Heart right ventricle (tissue), 16 donors: ENCODE results near the gene DCLK1. TPM values are rescaled to one million over a fixed set of nuclear protein-coding genes. Genes with fewer than 3 reads are reported as not detected.

Experiments
- ATAC-seq, 8 donors: fragments of 200-7000 bp; cut with Tn5 transposase; one replicate each; pipeline ENCODE4 v1.9.1; 2020; ENCODE audit warnings: mild to moderate bottlenecking in 8 of 8, moderate library complexity in 8 of 8, moderate number of reproducible peaks in 1 of 8
- DNase-seq, 2 donors: peaks; one replicate each; pipeline ENCODE4 v3.0.0-alpha.2; 2020
- H3K27ac ChIP-seq, 10 donors: fragments of 200-600 bp; sonication (generic) in 2 of 10; one replicate each; pipeline versions ENCODE4 v1.5.0 to v1.8.0; 2020 to 2022; ENCODE audit warnings: mild to moderate bottlenecking in 3 of 10
- H3K27me3 ChIP-seq, 7 donors: fragments of 200-600 bp; one replicate each; pipeline ENCODE4 v1.8.0; 2021 to 2022; ENCODE audit warnings: mild to moderate bottlenecking in 2 of 7
- H3K36me3 ChIP-seq, 9 donors: fragments of 200-600 bp; sonication (generic) in 1 of 9; one replicate each; pipeline versions ENCODE4 v1.5.0 to v1.8.0; 2020 to 2022; ENCODE audit warnings: mild to moderate bottlenecking in 2 of 9
- H3K4me1 ChIP-seq, 9 donors: fragments of 200-600 bp; sonication (generic) in 1 of 9; one replicate each; pipeline versions ENCODE4 v1.5.0 to v1.8.0; 2020 to 2022; ENCODE audit warnings: mild to moderate bottlenecking in 4 of 9
- H3K4me3 ChIP-seq, 10 donors: fragments of 200-600 bp; sonication (generic) in 2 of 10; one replicate each; pipeline versions ENCODE4 v1.5.0 to v1.8.0; 2020 to 2022; ENCODE audit warnings: mild to moderate bottlenecking in 7 of 10, moderate library complexity in 2 of 10
- H3K9me3 ChIP-seq, 11 donors: fragments of 200-600 bp in 10 of 11; sonication (generic) in 2 of 11; one replicate each; pipeline versions ENCODE4 v1.5.0 to v1.8.0; 2013 to 2022; ENCODE audit warnings: mild to moderate bottlenecking in 2 of 11, control low read depth in 1 of 11, moderate library complexity in 1 of 11
- CTCF ChIP-seq, 9 donors: fragments of 200-600 bp; sonication (generic) in 2 of 9; IDR thresholded peaks; one replicate each; pipeline versions ENCODE4 v1.5.0 to v1.8.0; 2021 to 2022; ENCODE audit warnings: antibody characterized with exemption in 9 of 9, mild to moderate bottlenecking in 5 of 9, moderate library complexity in 1 of 9
- WGBS, 2 donors: extraction: QIAGEN DNeasy Blood & Tissue Kit; methylation state at CpG; one replicate each; pipeline ENCODE4 v1.1.7; 2013; ENCODE audit warnings: inconsistent platforms in 1 of 2; 5-methylcytosine and 5-hydroxymethylcytosine counted together
- intact Hi-C, 10 donors: fragments of 100-400 bp; cut with DNase I; formaldehyde crosslinking; loops; one replicate each; pipeline versions ENCODE4 v1.11.1 to v1.14.2; 2022
- polyA plus RNA-seq, 2 donors: library from polyadenylated mRNA; stranded (reverse); fragments of 200-250 nt; gene quantifications; one replicate each; pipeline ENCODE4 v1.2.3, GENCODE V29; 2013
- total RNA-seq, 10 donors: library from RNA; stranded (reverse); fragmentation: NEBNext Ultra II Directional in 3 of 10; extraction: Animal tissue kit (Norgen Biotek cat#: 25700) in 3 of 10; gene quantifications; one replicate each; pipeline versions ENCODE4 v1.2.1 to v1.2.4, GENCODE V29; 2021 to 2023
- donor health status: Arrhythmogenic right ventricular cardiomyopathy.
- donor health status: ischemic (EF 13 %, LVEDD 7.1; RV severe dilation, severe dysfunction).
- donor health status: healthy with polysubstance abuse.
- donor health status: DM: no; HTN: yes; CAD: no.
- donor health status: DM: no; HTN: no; CAD: no.
- donor health status: ischemic (EF 25% LVEDD 6.9; RV normal size, moderate dysfunction).
- donor health status: ischemic (EF 25% LVEDD 5.7; RV mildly dilated, moderate dysfunction).
- donor health status: healthy.
- donor health status: DM: yes; HTN: yes; CAD: no.
- donor health status: Ischemic cardiomyopathy.
- donor health status: ischemic (EF 35%, LVEDD 5.7; RV mildly dilated, moderate dysfunction).
- donor health status: nonischemic (EF 11% LVEDD 7.7; RV severe dilation, severe dysfunction).
- donor health status: DM: yes; HTN: yes; CAD: no.
- donor health status: PGD.
- donor health status: ischemic (EF 29% LVEDD 5.4; RV normal size, mild dysfunction).
- donor health status: nonischemic (EF 23%, LVEDD 6.1; RV moderate dilation, normal function).

Gene DCLK1
- total and polyA plus RNA-seq, 12 donors: 3.4 to 16.9 (median 9.1) TPM

DNA sequence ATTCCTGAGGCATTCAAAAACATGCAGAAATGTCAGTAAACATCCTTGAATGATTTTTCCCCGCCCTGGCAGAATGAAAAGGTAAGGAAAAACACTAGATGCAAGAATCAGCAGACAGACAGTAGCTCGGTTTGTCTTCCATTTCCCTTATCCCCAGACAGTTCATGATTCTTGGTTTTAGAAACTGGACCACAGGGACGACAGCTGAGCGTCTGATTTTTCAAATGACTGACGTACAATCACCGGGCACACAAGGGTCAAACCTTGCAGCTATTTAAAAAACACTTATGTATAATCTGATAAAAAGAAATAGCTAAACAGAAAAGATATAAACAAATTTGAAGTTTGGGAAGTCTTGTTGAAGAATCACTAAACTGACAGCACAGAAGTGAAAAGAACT is 47.1 kb downstream of the DCLK1 start:
- H3K9me3 ChIP-seq: no peaks in the 10 kb centered on the region
- intact Hi-C loops: no loop called here
- TF ChIP-seq CTCF (IDR thresholded peaks at IDR 0.05): no peak
- H3K27me3 ChIP-seq: no peaks in the 10 kb centered on the region
- H3K4me1 ChIP-seq: peaks cover 0 to 12% (median 0%) of the 10 kb centered on the region in 9 donors
- ATAC-seq (no peak), DNase-seq (no peak)
- H3K36me3 ChIP-seq: peaks cover 0 to 8% (median 0%) of the 10 kb centered on the region in 9 donors
- H3K27ac ChIP-seq: no peak overlapping the region
- no peak overlapping the region for H3K4me3 ChIP-seq
- 64 to 68% methylated on average over 6 of the region's 6 CpGs for WGBS, 2 donors

GRCh38 chr13:36082806-36083205 is 48.4 kb downstream of the DCLK1 start:
- Histone ChIP-seq H3K4me3 (no peak overlapping the region), H3K27me3 (no peaks in the 10 kb centered on the region), H3K27ac (no peak overlapping the region), H3K36me3 (peaks cover 0 to 4% (median 0%) of the 10 kb centered on the region in 9 donors), H3K4me1 (peaks cover 0 to 5% (median 0%) of the 10 kb centered on the region in 9 donors), H3K9me3 (no peaks in the 10 kb centered on the region)
- no peak for TF ChIP-seq CTCF (IDR thresholded peaks at IDR 0.05)
- 67 to 73% methylated on average over 2 of the region's 2 CpGs for WGBS, 2 donors
- no peak for DNase-seq
- intact Hi-C loops: no loop called here
- no peak for ATAC-seq

GRCh38 chr13:36082396-36082795 is 48.8 kb downstream of the DCLK1 start:
- 72 to 77% methylated on average over 2 of the region's 2 CpGs for WGBS, 2 donors
- no peak overlapping the region for H3K4me3 ChIP-seq
- H3K27ac ChIP-seq: no peak overlapping the region
- intact Hi-C loops: no loop called here
- no peak for TF ChIP-seq CTCF (IDR thresholded peaks at IDR 0.05)
- ATAC-seq (no peak), DNase-seq (no peak)
- peaks cover 0 to 5% (median 0%) of the 10 kb centered on the region in 9 donors for H3K4me1 ChIP-seq
- H3K36me3 ChIP-seq: peaks cover 0 to under 1% (median 0%) of the 10 kb centered on the region in 9 donors
- no peaks in the 10 kb centered on the region for H3K27me3 ChIP-seq
- no peaks in the 10 kb centered on the region for H3K9me3 ChIP-seq

DNA sequence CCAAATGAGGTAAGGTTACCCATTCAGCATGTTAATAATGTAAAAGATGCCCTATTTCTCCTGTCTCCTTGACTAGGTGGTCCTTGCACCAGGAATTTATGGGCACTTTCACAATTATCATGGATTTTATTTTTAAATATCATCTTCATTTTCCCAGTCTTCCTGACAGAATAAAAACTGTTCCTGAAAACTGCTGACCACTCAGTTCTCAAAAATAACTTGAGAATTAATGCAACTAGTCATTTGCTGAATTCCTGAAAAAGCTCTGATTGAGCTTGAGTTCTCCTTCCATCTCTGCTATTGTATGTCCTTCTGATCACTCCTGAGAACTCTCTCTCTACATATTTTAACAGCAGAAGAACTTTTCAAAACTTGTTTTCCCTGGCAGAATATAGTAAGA is 55.0 kb downstream of the DCLK1 start:
- no peak overlapping the region for H3K4me3 ChIP-seq
- no peaks in the 10 kb centered on the region for H3K27me3 ChIP-seq
- intact Hi-C loops: no loop called here
- DNase-seq: no peak
- no peaks in the 10 kb centered on the region for H3K9me3 ChIP-seq
- ATAC-seq: no peak
- H3K27ac ChIP-seq: no peak overlapping the region
- no peaks in the 10 kb centered on the region for H3K36me3 ChIP-seq
- peaks cover 0 to 4% (median 0%) of the 10 kb centered on the region in 9 donors for H3K4me1 ChIP-seq
- TF ChIP-seq CTCF (IDR thresholded peaks at IDR 0.05): no peak
